ENCODE measurements around the gene SPEG.

The SPEG gene

DNA sequence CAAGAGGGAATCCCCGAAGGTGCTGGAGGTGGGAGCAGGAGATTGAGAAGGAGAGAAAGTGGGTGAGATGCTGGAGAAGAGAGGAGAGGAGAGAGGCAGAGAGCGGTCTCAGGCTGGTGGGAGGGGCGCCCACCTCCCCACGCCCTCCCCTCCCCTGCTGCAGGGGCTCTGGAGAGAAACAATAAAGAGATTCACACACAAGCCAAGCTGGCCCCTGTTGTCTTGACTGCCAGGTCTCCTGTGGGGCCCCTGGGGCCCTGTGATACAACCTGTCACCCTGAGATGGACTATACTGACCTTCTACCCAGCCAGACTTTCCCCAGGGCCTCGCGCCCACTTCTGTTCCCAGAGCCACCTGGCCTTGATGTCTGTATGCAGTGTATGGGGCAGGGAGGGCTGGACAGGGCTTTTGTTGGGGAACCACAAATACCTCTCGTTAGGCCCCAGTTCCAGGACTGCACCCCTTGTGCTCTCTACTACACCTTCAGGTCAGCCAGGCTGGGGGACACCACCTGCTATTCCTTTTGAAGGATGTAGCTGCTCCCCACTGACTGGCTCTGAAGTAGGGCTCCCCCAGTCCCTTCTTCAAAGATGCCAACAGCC is 8.0 kb upstream of the SPEG start:
- TF ChIP-seq ZNF8 (CRISPR knock-in tag; IDR thresholded peaks at IDR 0.05), result no peak
- TF ChIP-seq ARNTL (CRISPR knock-in tag; IDR thresholded peaks at IDR 0.05; ENCODE audit: borderline replicate concordance, low read depth), result no peak
- no peak for TF ChIP-seq ISL1 (CRISPR knock-in tag; IDR thresholded peaks at IDR 0.05)
- no peak for TF ChIP-seq TCF4 (CRISPR knock-in tag; IDR thresholded peaks at IDR 0.05; ENCODE audit: borderline replicate concordance)
- TF ChIP-seq PATZ1 (CRISPR knock-in tag; IDR thresholded peaks at IDR 0.05; ENCODE audit: borderline replicate concordance), result no peak
- TF ChIP-seq PPARA (CRISPR knock-in tag; IDR thresholded peaks at IDR 0.05; ENCODE audit: borderline replicate concordance), result no peak
- no peak for TF ChIP-seq ZFP30 (CRISPR knock-in tag; IDR thresholded peaks at IDR 0.05)
- TF ChIP-seq ESRRG (CRISPR knock-in tag; IDR thresholded peaks at IDR 0.05), result no peak
- TF ChIP-seq GLIS3 (CRISPR knock-in tag; IDR thresholded peaks at IDR 0.05), result no peak
- TF ChIP-seq TOX (CRISPR knock-in tag; IDR thresholded peaks at IDR 0.05; ENCODE audit: borderline replicate concordance), result no peak
- no peak for TF ChIP-seq POU6F1 (CRISPR knock-in tag; IDR thresholded peaks at IDR 0.05; ENCODE audit: borderline replicate concordance, low read depth)
- no peak for TF ChIP-seq ZNF70 (CRISPR knock-in tag; IDR thresholded peaks at IDR 0.05)
- no peak for TF ChIP-seq ZC3H10 (CRISPR knock-in tag; IDR thresholded peaks at IDR 0.05)
- no peak for TF ChIP-seq ZNF565 (CRISPR knock-in tag; conservative IDR thresholded peaks at IDR 0.05; ENCODE audit: low read depth)
- no peak for TF ChIP-seq ZFP3 (CRISPR knock-in tag; IDR thresholded peaks at IDR 0.05)
- TF ChIP-seq SNAI2 (CRISPR knock-in tag; IDR thresholded peaks at IDR 0.05), result no peak
- ATAC-seq, result no peak

GRCh38 chr2:219428469-219428868 is 6.2 kb upstream of the SPEG start:
- TF ChIP-seq TCF4 (CRISPR knock-in tag; IDR thresholded peaks at IDR 0.05; ENCODE audit: borderline replicate concordance) (no peak), ZNF8 (CRISPR knock-in tag; IDR thresholded peaks at IDR 0.05) (no peak), PATZ1 (CRISPR knock-in tag; IDR thresholded peaks at IDR 0.05; ENCODE audit: borderline replicate concordance) (no peak), ARNTL (CRISPR knock-in tag; IDR thresholded peaks at IDR 0.05; ENCODE audit: borderline replicate concordance, low read depth) (no peak), ISL1 (CRISPR knock-in tag; IDR thresholded peaks at IDR 0.05) (no peak), ESRRG (CRISPR knock-in tag; IDR thresholded peaks at IDR 0.05) (no peak), RARB (CRISPR knock-in tag; IDR thresholded peaks at IDR 0.05) (no peak), OSR1 (CRISPR knock-in tag; IDR thresholded peaks at IDR 0.05) (no peak), SNAI2 (CRISPR knock-in tag; IDR thresholded peaks at IDR 0.05) (no peak), ZFP3 (CRISPR knock-in tag; IDR thresholded peaks at IDR 0.05) (no peak), BACH2 (CRISPR knock-in tag; IDR thresholded peaks at IDR 0.05; ENCODE audit: borderline replicate concordance) (no peak), TOX (CRISPR knock-in tag; IDR thresholded peaks at IDR 0.05; ENCODE audit: borderline replicate concordance) (no peak), GLIS3 (CRISPR knock-in tag; IDR thresholded peaks at IDR 0.05) (no peak), ZC3H10 (CRISPR knock-in tag; IDR thresholded peaks at IDR 0.05) (no peak), CSDC2 (CRISPR knock-in tag; IDR thresholded peaks at IDR 0.05) (no peak)
- ATAC-seq, result no peak

- TF ChIP-seq ISL1 (CRISPR knock-in tag; IDR thresholded peaks at IDR 0.05), result no peak
- no peak for TF ChIP-seq BACH2 (CRISPR knock-in tag; IDR thresholded peaks at IDR 0.05; ENCODE audit: borderline replicate concordance)
- no peak for TF ChIP-seq ZNF70 (CRISPR knock-in tag; IDR thresholded peaks at IDR 0.05)
- no peak for TF ChIP-seq ESRRG (CRISPR knock-in tag; IDR thresholded peaks at IDR 0.05)
- TF ChIP-seq SNAI2 (CRISPR knock-in tag; IDR thresholded peaks at IDR 0.05), result no peak
- TF ChIP-seq ZFP30 (CRISPR knock-in tag; IDR thresholded peaks at IDR 0.05), result no peak
- no peak for TF ChIP-seq CREB5 (CRISPR knock-in tag; IDR thresholded peaks at IDR 0.05; ENCODE audit: low read depth)
- TF ChIP-seq ZFP3 (CRISPR knock-in tag; IDR thresholded peaks at IDR 0.05), result no peak
- TF ChIP-seq CSRNP3 (CRISPR knock-in tag; IDR thresholded peaks at IDR 0.05), result no peak
- no peak for TF ChIP-seq RARB (CRISPR knock-in tag; IDR thresholded peaks at IDR 0.05)
- no peak for ATAC-seq
Measured at GRCh38 chr2:219429958-219430606, 4.6 kb upstream of the SPEG start.

All from SK-N-SH treated with all-trans-retinoic acid at 6 μM for 48 hours (cell line).